Transverse colon (tissue), 4 donors: Measurements from ENCODE around the gene EID2B.

Source experiments
- CTCF ChIP-seq, 5 experiments: fragments of 200-600 bp in 3 of 5; fragments of 450-650 bp in 2 of 5; sonication (generic) in 3 of 5; IDR thresholded peaks; 1 replicate in 2 of 5; 2 replicates in 3 of 5; pipeline ENCODE4 v1.5.1; 2016 to 2017; ENCODE audit warnings: antibody characterized with exemption in 5 of 5, inconsistent platforms in 3 of 5, mild to moderate bottlenecking in 2 of 5, moderate library complexity in 1 of 5
- POLR2A ChIP-seq: fragments of 450-650 bp; IDR thresholded peaks from one replicate; pipeline ENCODE4 v1.6.1; 2016; ENCODE audit warnings: antibody characterized with exemption, mild to moderate bottlenecking, moderate library complexity
- POLR2AphosphoS5 ChIP-seq, 3 donors: sonication (generic); formaldehyde crosslinking; IDR thresholded peaks; one replicate each; pipeline ENCODE4 v1.6.1; 2016; ENCODE audit warnings: antibody characterized with exemption in 3 of 3

GRCh38 chr19:39544911-39545310 lies 12.3 kb upstream of the EID2B start:
- TF ChIP-seq POLR2A (no peak), CTCF (IDR thresholded peaks at IDR 0.05) (no peak), POLR2AphosphoS5 (IDR thresholded peaks at IDR 0.05) (no peak)
